Thyroid gland (tissue), 4 donors: ENCODE data around the gene MAP3K19.

Experiments used
- POLR2A ChIP-seq, 2 donors: fragments of 450-650 bp; IDR thresholded peaks; one replicate each; pipeline ENCODE4 v1.6.1; 2017; ENCODE audit warnings: antibody characterized with exemption in 2 of 2, mild to moderate bottlenecking in 2 of 2, moderate library complexity in 1 of 2
- TF ChIP-seq, protein P1 (sequence below), 6 experiments: fragments of 200-600 bp in 3 of 6; fragments of 450-650 bp in 3 of 6; sonication (generic) in 3 of 6; IDR thresholded peaks; one replicate each; pipeline ENCODE4 v1.5.1; 2016 to 2019; ENCODE audit warnings: antibody characterized with exemption in 6 of 6, mild to moderate bottlenecking in 2 of 6, inconsistent platforms in 1 of 6, moderate library complexity in 1 of 6

- TF ChIP-seq, protein P1, sequence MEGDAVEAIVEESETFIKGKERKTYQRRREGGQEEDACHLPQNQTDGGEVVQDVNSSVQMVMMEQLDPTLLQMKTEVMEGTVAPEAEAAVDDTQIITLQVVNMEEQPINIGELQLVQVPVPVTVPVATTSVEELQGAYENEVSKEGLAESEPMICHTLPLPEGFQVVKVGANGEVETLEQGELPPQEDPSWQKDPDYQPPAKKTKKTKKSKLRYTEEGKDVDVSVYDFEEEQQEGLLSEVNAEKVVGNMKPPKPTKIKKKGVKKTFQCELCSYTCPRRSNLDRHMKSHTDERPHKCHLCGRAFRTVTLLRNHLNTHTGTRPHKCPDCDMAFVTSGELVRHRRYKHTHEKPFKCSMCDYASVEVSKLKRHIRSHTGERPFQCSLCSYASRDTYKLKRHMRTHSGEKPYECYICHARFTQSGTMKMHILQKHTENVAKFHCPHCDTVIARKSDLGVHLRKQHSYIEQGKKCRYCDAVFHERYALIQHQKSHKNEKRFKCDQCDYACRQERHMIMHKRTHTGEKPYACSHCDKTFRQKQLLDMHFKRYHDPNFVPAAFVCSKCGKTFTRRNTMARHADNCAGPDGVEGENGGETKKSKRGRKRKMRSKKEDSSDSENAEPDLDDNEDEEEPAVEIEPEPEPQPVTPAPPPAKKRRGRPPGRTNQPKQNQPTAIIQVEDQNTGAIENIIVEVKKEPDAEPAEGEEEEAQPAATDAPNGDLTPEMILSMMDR (IDR thresholded peaks at IDR 0.05): no peak
- TF ChIP-seq POLR2A (IDR thresholded peaks at IDR 0.05): no peak
These were observed 89.8 kb downstream of the MAP3K19 start for GRCh38 chr2:134957477-134957876.
